OCI-M2 (cell line): ENCODE measurements around the gene NRXN3.

ENCODE experiments used
- DNase-seq: peaks from one replicate; lab custom pipeline; 2025; ENCODE audit not compliant: unreplicated experiment; lab: John Stamatoyannopoulos, UW

NRXN3 gene

DNA sequence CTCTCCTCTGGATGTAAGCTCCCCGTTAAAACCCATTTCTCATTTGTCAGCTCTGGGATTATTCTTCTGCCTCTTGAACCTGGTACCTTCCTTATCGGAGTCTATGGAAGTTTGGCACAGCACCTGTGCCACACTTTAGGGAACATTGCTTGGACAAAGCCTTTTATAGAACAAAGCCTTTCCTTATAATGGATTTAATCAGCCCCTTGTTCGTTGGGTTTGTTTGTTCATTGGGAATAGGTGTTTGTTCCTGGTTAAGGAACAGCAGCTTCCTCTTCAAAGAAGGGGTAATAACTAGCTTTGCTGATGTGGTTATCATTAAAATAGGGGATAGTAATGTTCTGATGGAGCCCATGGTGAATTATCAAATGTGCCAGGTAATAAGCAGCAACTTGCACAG lies 70.4 kb downstream of the NRXN3 start:
- no peak for DNase-seq

DNA sequence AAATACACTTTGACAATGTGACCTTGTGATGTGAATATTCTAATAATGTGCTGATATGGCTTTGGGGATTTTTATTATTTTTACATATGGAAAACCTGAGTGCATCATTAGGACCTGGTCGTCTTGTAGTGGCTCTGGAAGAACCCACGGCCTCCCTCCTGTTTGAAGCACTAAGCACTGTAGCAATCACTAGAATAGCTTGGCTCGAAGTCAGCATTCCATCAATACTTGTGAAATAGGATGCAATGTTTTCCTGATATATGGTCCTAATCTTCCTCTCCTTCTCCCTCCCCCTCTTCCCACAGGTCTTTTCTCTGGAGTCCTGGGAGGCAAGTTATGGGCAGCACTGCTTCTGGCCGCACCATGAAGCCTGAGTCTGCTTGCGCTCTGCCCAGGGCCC lies 71.9 kb downstream of the NRXN3 start:
- DNase-seq, result no peak

DNA sequence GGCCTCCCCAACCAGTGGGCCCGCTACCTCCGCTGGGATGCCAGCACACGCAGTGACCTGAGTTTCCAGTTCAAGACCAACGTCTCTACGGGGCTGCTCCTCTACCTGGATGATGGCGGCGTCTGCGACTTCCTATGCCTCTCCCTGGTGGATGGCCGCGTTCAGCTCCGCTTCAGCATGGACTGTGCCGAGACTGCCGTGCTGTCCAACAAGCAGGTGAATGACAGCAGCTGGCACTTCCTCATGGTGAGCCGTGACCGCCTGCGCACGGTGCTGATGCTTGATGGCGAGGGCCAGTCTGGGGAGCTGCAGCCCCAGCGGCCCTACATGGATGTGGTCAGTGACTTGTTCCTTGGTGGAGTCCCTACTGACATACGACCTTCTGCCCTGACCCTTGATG lies 73.0 kb downstream of the NRXN3 start:
- DNase-seq, result no peak

DNA sequence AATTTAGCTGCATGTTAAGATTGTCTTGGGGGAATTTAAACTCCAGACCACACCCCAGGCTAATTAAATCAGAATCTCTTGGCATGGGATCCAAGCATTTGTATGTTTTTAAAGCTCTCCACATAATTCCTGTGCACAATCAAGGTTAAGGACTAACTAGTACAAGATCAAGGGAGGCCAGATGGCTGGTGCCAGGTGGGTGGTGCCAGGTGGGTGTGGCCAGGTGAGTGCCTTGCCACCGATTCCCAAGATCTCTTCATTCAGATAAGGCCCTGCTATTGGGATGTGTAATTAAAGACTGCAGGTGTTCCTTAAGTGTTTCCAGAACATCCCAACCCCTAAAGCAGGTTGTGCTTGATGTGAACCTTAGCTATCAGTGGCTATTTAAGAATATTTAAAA lies 75.1 kb downstream of the NRXN3 start:
- DNase-seq, result no peak

DNA sequence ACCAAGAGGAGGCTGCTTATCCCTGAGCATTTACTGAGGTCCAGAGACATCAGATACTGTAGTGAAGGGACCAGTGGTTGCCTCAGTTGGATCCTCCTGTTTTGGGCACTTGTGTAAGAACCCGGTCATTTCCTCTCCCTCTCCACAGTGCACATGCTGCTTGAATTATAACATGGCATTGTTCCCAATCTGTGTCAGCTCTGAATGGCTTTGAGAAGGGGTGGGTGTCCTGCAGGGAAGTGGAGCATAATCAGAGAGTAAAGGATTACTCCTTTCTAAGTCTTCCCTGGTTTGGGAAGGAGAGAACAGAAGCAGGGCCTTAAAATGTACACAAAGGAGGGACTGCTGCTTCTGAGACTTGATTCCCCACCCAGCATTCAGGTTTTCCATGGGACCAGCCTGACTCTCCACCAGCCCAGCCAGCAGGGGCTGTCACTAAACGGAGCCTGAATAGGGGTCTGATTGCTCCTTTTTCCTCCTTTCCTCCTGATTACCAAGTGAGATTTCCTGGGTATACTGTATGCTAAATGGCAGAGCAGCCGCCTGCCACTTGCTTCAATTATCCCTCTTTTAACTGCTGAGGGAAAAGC lies 78.4 kb downstream of the NRXN3 start:
- no peak for DNase-seq

DNA sequence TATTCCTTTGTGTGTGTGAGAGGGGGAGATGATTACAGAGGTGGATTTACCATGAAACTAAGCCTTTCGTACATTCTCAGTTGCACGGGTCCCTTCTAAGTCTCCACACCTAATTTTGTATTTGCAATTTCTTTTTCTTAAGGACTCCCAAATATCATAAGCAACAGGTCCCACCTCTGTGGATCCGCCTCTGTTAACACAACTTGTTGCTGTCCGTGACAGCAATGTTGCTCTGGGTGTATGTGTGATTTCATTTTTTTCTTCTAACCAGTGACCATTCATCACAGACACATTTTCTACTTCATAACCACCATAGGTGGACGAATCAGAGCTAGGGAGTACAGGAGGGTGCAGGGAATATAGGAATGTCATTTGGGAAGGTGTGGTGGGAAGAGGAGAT lies 81.1 kb downstream of the NRXN3 start:
- no peak for DNase-seq

DNA sequence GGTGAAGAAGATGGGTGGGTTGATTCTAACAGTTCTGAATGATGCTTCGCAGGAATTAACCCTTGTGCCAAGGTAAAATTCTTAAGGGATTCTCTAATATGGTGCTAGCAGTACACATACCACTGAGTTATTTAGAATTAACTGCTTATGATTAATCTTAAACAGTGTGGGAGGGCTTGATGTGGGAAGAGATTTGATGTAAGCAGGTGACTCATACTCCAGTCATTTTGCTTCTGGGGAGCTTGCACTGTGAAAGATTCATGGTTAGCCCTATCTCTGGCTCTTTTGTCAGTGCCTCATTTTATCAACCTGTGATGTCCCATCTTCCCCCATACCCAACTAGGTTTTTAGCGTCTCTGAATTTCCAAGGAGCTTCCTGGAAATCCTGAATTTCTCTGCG lies 83.8 kb downstream of the NRXN3 start:
- no peak for DNase-seq

DNA sequence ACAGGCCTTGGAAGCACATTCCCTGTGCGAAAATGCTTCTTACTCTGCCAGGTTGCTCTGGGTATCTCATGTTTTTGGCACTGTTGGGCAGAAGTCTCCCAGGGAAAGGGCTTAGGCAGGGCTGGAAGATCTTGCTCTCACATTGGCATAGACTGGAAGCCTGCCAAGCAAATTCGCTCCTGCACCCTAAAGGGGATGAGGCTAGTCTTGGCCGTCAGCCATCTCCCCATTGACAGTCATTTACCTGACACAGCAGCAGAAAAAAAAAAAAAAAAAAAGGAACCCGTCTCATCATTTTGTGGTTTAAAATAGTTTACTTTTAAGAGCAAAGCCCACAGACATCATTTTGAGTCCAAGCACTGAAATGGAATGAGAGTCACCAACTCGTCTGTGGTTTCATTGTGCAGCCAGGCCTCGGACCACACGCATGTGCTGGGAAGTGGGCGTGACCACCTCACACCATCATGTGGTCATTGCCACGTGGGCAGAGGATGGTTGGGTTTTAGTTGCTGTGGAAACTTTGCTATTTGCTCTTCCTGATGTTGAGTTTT lies 84.8 kb downstream of the NRXN3 start:
- no peak for DNase-seq

DNA sequence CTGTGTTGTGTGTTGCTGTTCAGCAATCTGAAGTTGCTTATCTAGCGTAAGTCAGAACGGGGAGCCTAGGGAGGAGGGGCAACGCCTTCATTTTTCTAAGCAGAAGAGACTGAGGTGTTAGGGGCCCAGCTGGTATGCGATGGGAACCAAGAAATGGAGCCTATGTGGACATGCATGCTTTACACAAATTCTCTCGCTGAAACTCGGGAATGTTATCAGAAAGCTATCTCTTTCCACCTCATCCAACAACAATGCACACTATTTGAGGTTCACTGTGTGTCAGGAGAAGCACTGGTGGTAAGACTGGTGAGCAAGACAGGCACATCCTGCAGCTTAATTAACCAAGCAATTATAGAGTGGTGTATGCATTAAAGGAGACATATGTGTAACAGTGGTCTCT lies 89.7 kb downstream of the NRXN3 start:
- no peak for DNase-seq

DNA sequence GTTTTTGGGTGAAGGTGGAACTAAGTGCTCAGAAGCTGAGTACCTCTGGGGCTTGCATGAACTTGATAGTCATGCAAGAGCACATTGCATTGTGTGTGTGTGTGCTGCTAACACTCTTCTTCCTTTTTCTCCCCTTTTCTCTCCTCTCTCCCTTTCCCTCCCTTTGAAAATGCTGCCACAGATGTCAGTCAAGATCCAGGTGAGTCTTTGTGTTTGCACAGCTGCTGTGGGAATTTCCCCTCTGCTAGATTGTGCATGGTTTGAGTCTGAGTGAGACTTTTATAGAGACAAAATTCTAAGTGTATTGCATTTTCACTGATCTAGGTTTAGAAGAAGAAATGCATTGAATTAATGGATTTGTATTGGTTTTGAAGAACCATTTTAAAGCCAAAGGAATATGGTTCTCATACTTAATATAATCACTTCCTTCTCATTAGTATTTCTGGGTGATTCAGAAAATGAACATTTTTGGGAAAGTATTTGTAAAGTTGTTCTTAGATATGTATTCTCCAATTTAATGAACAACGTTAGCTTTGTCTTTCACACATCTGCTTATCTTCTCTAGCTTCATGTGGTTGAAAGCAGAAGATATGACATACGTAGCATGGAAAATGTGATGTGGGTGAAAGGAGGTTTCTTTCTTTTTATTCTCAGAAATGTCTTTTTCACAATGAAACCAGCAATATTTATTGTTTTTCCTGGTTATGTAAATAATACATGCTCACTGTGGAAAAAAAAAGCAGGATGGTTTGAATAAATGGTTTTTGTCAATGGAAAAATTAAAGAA lies 108.5 kb downstream of the NRXN3 start:
- DNase-seq, result no peak

DNA sequence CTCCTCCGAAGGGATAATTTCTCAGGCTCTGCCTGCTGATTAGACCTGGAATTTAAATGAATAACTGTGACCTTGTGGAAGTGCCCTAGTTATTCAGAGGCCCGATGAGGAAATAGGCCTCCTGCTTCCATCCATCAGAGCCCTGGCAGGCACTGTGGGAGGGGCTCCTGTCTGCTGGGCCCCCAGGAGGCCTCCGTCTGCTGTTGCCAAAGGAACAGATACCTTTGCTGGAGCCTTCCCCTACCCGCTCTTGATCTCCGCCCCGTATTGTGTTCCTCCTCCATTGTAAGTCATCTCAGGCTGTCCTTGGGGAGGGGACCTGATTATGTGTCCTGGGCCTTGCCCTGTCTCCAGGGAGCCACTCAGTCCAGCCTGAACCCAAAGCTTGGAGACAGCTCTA lies 112.3 kb downstream of the NRXN3 start:
- no peak for DNase-seq

DNA sequence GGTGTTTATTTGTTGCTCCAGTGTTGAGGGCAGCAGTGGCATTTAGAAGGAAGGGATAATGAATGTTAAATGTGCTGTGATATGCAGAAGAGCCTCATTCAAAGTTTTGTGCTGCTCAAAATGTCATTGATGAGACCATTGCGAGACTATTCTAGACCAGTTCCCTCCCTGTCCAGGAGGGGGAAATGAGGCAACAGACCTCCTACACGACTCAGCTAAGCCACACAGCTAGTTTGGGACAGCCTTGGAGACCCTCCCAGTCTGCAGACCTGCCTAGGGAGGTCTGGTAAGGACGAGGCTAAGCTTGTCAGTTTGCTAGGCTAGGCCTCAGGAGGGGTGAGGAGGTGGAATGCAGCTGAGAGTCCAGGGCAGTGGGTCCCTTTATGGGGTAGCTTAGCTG lies 116.0 kb downstream of the NRXN3 start:
- DNase-seq, result no peak

DNA sequence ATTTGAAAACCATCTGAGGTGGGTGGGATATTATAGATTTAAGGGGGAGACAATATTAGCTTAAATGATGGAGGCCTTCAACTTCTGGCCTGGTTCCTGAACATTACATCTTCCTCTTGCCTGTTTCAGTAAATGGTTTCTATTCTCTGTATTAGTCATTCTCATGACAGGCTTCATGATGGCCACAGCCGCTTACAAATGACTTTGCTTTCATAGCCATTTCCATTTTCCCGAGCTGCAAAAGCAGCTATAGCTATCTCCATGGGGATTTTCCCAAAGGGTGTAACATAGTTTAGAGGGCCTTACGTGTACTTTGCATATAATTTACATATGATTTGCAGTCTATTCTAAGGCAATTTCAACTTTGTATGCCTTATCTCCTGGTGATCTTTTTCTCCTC lies 121.8 kb downstream of the NRXN3 start:
- no peak for DNase-seq

DNA sequence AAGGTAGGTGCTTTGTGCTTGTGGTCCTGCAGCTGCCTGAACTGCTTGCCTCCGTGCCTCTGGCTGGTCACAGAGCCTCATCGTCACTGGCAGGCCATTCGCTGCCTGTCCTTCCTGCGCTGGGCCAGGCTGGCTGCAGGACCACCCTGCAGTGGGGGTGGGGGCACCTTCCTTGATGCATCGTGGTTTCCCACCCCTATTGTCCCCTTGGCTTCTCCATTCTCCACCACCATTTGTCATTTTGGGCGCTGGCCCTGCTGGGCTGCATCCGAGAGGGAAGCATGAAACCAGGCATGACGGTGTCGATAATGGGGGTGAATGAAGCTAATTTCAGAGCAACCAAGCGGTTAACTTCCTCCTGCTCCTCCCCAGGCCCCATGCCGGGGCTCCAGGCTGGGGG lies 127.7 kb downstream of the NRXN3 start:
- no peak for DNase-seq

DNA sequence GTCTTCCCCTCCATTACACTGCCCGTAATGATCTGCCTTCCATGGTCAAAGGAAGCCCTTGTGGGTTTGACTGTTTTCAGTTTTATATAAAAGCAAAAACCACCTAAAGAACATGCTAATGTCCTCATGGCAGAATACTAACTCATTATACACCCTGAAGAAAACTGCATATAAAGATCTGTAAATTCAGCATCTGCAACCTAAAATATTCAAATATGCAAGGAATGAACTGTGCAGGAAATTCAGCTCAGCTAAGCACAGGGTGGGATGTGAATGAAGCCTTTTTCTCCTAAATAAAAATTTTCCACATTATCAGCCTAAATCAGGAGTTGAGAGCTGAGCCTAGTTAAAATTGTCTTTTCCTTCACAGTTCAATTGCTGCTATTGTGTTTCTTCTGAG lies 128.1 kb downstream of the NRXN3 start:
- DNase-seq, result no peak

DNA sequence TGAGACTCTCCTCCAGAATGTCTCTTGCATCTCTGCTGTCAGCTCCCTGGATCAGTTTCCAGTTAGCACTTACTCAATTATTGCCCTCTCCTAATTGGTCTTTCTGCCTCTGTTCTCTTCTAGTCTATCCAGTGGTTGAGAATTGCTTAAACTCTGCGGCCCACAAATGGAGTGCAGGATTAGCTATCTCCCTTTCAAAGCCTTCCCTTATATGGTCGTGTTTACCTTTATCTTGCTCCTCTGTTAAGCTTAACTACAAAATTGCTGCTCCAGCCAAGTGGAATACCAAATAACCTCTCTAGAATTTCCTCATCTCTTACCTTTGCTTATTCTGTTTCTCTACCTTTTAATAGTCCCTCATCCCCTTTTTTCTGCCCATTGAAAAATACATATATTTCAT lies 132.7 kb downstream of the NRXN3 start:
- DNase-seq, result no peak

DNA sequence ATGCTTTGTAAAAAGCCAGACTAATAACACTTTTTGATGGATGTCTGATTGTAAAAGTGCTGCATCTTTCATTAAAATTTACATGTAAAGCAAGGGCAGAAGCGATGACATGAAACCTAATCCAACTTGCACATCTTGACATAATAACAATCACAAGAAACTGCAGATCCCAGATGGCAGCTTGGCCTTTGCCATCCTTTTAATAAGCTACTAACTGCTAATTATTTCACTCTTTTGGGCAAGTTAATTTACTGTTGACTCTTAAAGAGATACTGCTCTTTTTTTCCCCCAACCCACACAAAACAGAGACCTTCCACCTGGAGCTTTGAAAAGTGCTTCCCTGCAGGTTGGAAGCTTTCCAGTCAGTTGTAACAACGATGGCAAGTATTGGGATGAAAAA lies 137.5 kb downstream of the NRXN3 start:
- DNase-seq, result no peak

DNA sequence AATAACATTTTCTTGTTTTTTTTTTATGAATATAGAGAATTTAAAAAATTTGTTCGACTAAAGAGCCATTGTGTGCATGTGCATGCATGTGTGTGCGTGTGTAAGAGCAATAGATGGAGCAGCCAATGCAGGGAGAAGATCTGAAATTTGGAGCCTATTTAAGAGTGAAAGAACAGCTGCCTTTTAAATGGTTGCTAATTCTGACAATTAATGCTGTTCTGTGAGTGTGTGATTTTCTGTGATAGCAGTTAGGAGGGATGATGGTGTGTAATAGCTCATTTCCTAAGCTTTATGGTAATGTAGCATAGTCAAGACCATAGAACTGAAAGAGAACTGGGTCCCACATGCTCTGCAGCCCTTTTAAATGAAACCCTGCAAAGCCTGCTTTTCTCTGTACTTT lies 137.9 kb downstream of the NRXN3 start:
- no peak for DNase-seq

DNA sequence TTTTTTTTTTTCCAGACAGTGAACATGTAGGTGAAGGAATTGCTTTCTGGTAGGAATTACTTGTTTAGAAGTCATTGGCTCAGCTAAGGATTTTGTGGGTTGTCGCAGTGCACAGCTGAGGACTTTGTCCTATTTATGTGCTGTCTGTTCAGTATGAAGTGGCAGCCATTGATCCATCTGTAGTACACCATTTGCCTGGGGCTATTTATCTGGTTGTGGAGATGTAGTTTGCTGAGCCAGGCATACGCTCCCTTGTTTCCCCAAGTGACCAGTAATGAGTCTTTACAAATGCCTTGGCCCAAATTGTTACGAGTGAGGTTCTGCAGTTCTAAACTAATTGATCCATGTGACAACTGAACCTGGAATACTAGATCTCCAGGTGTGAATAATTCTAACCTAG lies 140.1 kb downstream of the NRXN3 start:
- no peak for DNase-seq

DNA sequence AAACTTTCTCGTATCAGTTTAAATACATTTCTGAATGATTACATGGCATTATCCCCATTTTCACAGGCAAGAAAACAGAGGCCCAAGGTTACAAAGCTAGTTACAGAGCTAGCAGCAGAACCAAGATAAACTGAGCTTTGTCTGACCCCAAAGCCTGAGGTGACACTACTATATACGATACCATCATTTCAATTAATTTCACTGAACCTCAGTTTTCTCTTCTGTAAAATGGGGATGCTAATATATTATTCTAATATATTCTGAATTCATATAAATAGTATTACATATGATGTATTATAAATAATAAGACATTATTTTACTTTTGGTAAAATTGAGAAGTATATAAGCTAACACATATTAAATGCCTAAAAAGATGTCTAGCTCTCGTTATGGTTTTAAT lies 143.3 kb downstream of the NRXN3 start:
- DNase-seq, result no peak

DNA sequence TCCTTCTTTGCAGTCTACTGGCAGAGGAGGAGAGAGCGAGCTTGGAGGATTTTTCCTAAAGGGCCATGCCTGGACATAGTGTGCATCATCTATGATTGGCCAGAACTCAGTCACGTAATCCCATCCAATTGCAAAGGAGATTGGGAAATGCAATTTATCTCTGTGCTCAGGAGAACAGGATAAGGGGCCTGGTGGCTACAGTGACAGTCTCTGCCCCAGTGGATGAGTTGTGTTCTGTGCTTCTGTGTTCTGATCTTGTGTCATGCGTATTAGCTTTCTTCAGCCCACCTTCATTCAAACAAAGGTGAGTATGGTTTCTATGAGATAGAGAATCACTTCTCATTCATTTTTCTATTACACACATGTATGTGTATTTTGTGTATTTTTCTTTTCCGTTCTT lies 144.3 kb downstream of the NRXN3 start:
- no peak for DNase-seq

DNA sequence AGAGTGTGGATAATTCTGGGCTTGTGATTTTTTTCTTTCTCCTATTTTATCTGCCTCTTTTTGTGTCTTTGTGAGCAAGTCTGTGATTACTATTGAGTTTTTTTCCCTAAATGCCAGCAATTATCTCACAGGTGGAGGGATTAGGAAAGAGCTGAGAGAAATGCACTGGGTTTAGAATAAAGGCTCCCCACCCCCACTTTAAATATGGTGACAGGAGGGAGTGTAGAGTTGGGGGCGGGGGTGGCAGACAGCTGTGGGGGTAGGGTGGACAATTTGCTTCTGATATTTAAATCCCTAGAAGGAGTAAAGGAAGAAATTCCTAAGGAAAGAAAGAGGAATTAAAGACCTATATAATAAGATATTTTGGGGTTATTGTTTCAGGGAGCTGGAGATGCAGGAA lies 145.9 kb downstream of the NRXN3 start:
- DNase-seq, result no peak

DNA sequence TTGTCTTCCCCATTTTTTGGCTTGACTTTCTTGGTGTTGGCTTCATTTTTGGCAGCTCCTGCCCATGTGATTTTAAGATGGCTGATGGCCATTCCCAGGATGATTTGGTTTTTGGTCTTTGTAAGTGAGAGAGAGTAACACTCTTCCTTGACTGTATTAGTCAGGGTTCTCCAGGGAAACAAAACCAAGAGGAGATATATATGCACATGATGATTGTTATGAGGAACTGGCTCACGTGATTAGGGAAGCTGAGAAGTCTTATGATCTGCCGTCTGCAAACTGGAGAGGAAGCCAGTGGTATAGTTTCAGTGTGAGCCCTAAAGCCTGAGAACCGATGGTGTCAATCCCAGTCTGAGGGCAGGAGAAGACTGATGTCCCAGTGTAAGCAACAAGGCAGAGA lies 146.6 kb downstream of the NRXN3 start:
- DNase-seq, result no peak
